Type B pancreatic cell (in vitro differentiated cells): ENCODE measurements around the gene DOCK10. TPM values are rescaled to one million over a fixed set of nuclear protein-coding genes. Genes with fewer than 3 reads are reported as not detected.

Source experiments
- DNase-seq: peaks from one replicate; pipeline ENCODE4 v3.0.0; 2021; ENCODE audit warnings: mixed read lengths; ENCODE audit not compliant: unreplicated experiment; ENCODE audit errors: extremely low spot score
- H3K27ac Mint-ChIP-seq: 2 replicates; pipeline ENCODE4 v1.8.0; 2021; ENCODE audit warnings: mild to moderate bottlenecking, mixed read lengths
- H3K27me3 Mint-ChIP-seq: 2 replicates; pipeline ENCODE4 v1.8.0; 2021; ENCODE audit warnings: mixed read lengths
- H3K36me3 Mint-ChIP-seq: 2 replicates; pipeline ENCODE4 v1.8.0; 2021; ENCODE audit warnings: mixed read lengths
- H3K4me1 Mint-ChIP-seq: one replicate; pipeline ENCODE4 v1.8.0; 2021; ENCODE audit warnings: mixed read lengths; ENCODE audit not compliant: unreplicated experiment
- H3K4me3 Mint-ChIP-seq: 2 replicates; pipeline ENCODE4 v1.8.0; 2021; ENCODE audit warnings: mild to moderate bottlenecking, mixed read lengths
- H3K9me3 Mint-ChIP-seq: 2 replicates; pipeline ENCODE4 v1.8.0; 2021; ENCODE audit warnings: mixed read lengths
- CTCF ChIP-seq: fragments of 200-600 bp; sonication (generic); conservative IDR thresholded peaks from 2 replicates; pipeline ENCODE4 v1.5.0; 2021; ENCODE audit warnings: antibody characterized with exemption, mild to moderate bottlenecking
- microRNA-seq: library from miRNA; unstranded; fragments of <30 nt; microRNA quantifications from one replicate; pipeline ENCODE4, GENCODE V29; 2020
- total RNA-seq: library from RNA; stranded (reverse); gene quantifications from 2 replicates; pipeline ENCODE4 v1.2.1, GENCODE V29; 2021; ENCODE audit warnings: low replicate concordance

Gene DOCK10
- total RNA-seq, 1 donor from 2014 or later, result 3.5 TPM

- DNase-seq, result no peak
- no peak for TF ChIP-seq CTCF
- peaks cover 5% of the 10 kb centered on the region for H3K9me3 Mint-ChIP-seq
- no peaks in the 10 kb centered on the region for H3K36me3 Mint-ChIP-seq
- H3K27ac Mint-ChIP-seq, result no peak overlapping the region
- H3K27me3 Mint-ChIP-seq, result no peaks in the 10 kb centered on the region
- no peaks in the 10 kb centered on the region for H3K4me1 Mint-ChIP-seq
- H3K4me3 Mint-ChIP-seq, result no peak overlapping the region
These were observed 318.6 kb downstream of the DOCK10 start for GRCh38 chr2:224723586-224724217.

- H3K27ac Mint-ChIP-seq, result no peak overlapping the region
- no peaks in the 10 kb centered on the region for H3K27me3 Mint-ChIP-seq
- TF ChIP-seq CTCF, result no peak
- no peaks in the 10 kb centered on the region for H3K4me1 Mint-ChIP-seq
- H3K9me3 Mint-ChIP-seq, result no peaks in the 10 kb centered on the region
- no peak overlapping the region for H3K4me3 Mint-ChIP-seq
- no peaks in the 10 kb centered on the region for H3K36me3 Mint-ChIP-seq
- DNase-seq, result no peak
These were observed 319.5 kb downstream of the DOCK10 start for GRCh38 chr2:224722770-224723169.

- no peak for DNase-seq
- no peak overlapping the region for H3K4me3 Mint-ChIP-seq
- H3K27ac Mint-ChIP-seq, result no peak overlapping the region
These were observed 320.0 kb downstream of the DOCK10 start for GRCh38 chr2:224722250-224722649.

GRCh38 chr2:224716921-224717320, 325.3 kb downstream of the DOCK10 start:
- Mint-ChIP-seq H3K4me1 (no peaks in the 10 kb centered on the region), H3K36me3 (no peaks in the 10 kb centered on the region), H3K4me3 (no peak overlapping the region), H3K9me3 (peaks cover 7% of the 10 kb centered on the region), H3K27me3 (no peaks in the 10 kb centered on the region), H3K27ac (no peak overlapping the region)
- TF ChIP-seq CTCF, result no peak
- no peak for DNase-seq

More at GRCh38 chr2:224722250-224722649, 320.0 kb downstream of the DOCK10 start:
- no peaks in the 10 kb centered on the region for H3K4me1 Mint-ChIP-seq
- no peaks in the 10 kb centered on the region for H3K27me3 Mint-ChIP-seq
- no peak for TF ChIP-seq CTCF
- no peaks in the 10 kb centered on the region for H3K36me3 Mint-ChIP-seq
- no peaks in the 10 kb centered on the region for H3K9me3 Mint-ChIP-seq

- H3K27me3 Mint-ChIP-seq, result no peaks in the 10 kb centered on the region
- DNase-seq, result no peak
- H3K36me3 Mint-ChIP-seq, result no peaks in the 10 kb centered on the region
- no peaks in the 10 kb centered on the region for H3K4me1 Mint-ChIP-seq
- peaks cover 7% of the 10 kb centered on the region for H3K9me3 Mint-ChIP-seq
- no peak within 1 kb of the TSS for H3K27ac Mint-ChIP-seq
- H3K4me3 Mint-ChIP-seq, result no peak within 1 kb of the TSS
- no peak for TF ChIP-seq CTCF
These were observed 326.1 kb downstream of the DOCK10 start, which contains the start of gene CCDC195 for GRCh38 chr2:224716201-224716600. Gene CCDC195, minus strand, starts transcription at chr2:224716365. Its CDS starts 0 bp downstream, at chr2:224716365.

Small RNA genes within 50 kb of the gene (microRNA-seq; reads per million reads assigned to microRNA genes)
- gene MIR4439, result not detected
